Astrocyte of the spinal cord (primary cell): ENCODE data around the gene LSG1.

ENCODE experiments used
- DNase-seq: peaks from one replicate; pipeline ENCODE4 v3.0.0; 2011; ENCODE audit warnings: low read depth, low spot score
- H3K4me3 ChIP-seq: 2 replicates; pipeline ENCODE4 v1.5.1; 2011; ENCODE audit warnings: low read depth, mild to moderate bottlenecking, low read length, moderate library complexity
- CTCF ChIP-seq: IDR thresholded peaks from 2 replicates; pipeline ENCODE4 v1.5.1; 2012; ENCODE audit warnings: low read depth, mild to moderate bottlenecking, low read length, inconsistent platforms
- in situ Hi-C: cut with HindIII; loops from 2 replicates; pipeline ENCODE4 v1.10.0; 2017; ENCODE audit warnings: low sequenced_read_pairs

LSG1 gene

GRCh38 chr3:194598771-194599557, 73.0 kb downstream of the LSG1 start:
- in situ Hi-C loops, result no loop called here
- TF ChIP-seq CTCF, result no peak
- peak; percentile 98 for DNase-seq
- H3K4me3 ChIP-seq, result no peak overlapping the region

GRCh38 chr3:194596906-194597305, 75.1 kb downstream of the LSG1 start:
- DNase-seq, result no peak
- in situ Hi-C loops, result no loop called here
- H3K4me3 ChIP-seq, result no peak overlapping the region
- TF ChIP-seq CTCF, result no peak

DNA sequence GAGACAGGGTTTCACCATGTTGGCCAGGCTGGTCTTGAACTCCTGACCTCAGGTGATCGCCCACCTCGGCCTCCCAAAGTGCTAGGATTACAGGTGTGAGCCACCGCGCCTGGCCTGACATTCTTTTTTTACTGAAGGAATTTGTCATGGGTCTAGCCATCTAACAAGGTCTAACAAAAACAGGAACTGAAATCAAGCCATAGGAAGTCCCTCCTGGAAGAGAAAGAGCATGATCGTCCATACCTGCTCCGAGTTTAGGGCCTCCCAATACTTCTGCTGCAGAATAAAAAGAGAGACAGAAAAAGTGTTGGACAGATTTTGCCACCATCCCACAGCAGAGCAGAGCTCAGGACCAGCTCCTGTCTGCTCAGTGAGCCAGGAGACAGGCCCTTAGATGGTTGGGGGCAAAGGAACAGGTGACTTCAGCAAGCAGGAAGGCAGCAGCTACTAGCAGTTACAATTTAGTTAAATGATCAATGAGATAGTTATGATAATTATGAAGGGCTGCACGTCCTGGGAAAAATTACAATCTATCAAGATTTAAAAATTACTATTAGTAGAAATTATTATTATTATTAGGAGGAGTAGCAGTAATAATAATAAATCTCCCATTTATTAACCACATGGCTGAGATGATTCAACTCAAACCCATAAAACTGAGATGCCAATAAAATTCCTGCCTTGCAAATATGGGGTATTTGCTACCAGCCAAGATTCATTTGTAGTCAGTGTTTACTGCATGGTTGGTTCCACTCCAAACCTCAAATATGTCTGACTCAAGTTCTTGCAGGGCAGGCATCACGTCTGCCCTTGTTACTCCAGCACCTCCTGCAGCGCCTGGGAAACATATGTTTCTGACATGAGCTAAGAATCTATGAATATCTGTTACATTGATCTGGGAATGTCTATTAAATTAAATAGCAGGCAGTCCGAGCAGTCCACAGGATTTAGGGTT, 78.9 kb downstream of the LSG1 start:
- in situ Hi-C loops, result no loop called here
- H3K4me3 ChIP-seq, result no peak overlapping the region
- TF ChIP-seq CTCF, result no peak
- DNase-seq, result peak; percentile 100
